HG02840 (cell line): ENCODE measurements around the gene AP3S2.
"Not testable (repeated sequence)": the region's sequence is repeated elsewhere in the genome, so short reads cannot be mapped to it uniquely, and the experiment has no call there.

Source experiments
- ATAC-seq: cut with Tn5 transposase; IDR thresholded peaks from one replicate; pipeline ENCODE4 v1.9.1; 2021; ENCODE audit warnings: mild to moderate bottlenecking, moderate library complexity, moderate number of reproducible peaks; ENCODE audit not compliant: unreplicated experiment, low FRiP score

AP3S2 gene

GRCh38 chr15:89870006-89870405, 23.8 kb downstream of the AP3S2 start:
- ATAC-seq, result no peak

GRCh38 chr15:89869490-89869889, 24.3 kb downstream of the AP3S2 start:
- ATAC-seq, result not testable (repeated sequence)

- no peak for ATAC-seq
Measured at GRCh38 chr15:89864958-89865739, 28.6 kb downstream of the AP3S2 start.

GRCh38 chr15:89863918-89864317, 29.9 kb downstream of the AP3S2 start:
- no peak for ATAC-seq

GRCh38 chr15:89860891-89861290, 32.9 kb downstream of the AP3S2 start:
- ATAC-seq, result no peak

GRCh38 chr15:89860431-89860830, 33.4 kb downstream of the AP3S2 start:
- no peak for ATAC-seq

- ATAC-seq, result no peak
Measured at GRCh38 chr15:89858661-89859458, 34.9 kb downstream of the AP3S2 start.

GRCh38 chr15:89857673-89858072, 36.1 kb downstream of the AP3S2 start:
- no peak for ATAC-seq

- ATAC-seq, result no peak
Measured at GRCh38 chr15:89855948-89856347, 37.8 kb downstream of the AP3S2 start.

- not testable (repeated sequence) for ATAC-seq
Measured at GRCh38 chr15:89854863-89855262, 38.9 kb downstream of the AP3S2 start.

GRCh38 chr15:89852342-89852995, 41.3 kb downstream of the AP3S2 start:
- ATAC-seq, result no peak

GRCh38 chr15:89851673-89852341, 42.0 kb downstream of the AP3S2 start:
- ATAC-seq, result no peak

GRCh38 chr15:89848970-89849292, 44.9 kb downstream of the AP3S2 start:
- ATAC-seq, result no peak

GRCh38 chr15:89847101-89847500, 46.7 kb downstream of the AP3S2 start:
- no peak for ATAC-seq

GRCh38 chr15:89845305-89845893, 48.4 kb downstream of the AP3S2 start:
- no peak for ATAC-seq

- no peak for ATAC-seq
Measured at GRCh38 chr15:89841962-89842361, 51.8 kb downstream of the AP3S2 start.

GRCh38 chr15:89841306-89841705, 52.5 kb downstream of the AP3S2 start:
- no peak for ATAC-seq

- no peak for ATAC-seq
Measured at GRCh38 chr15:89839167-89839810, 54.5 kb downstream of the AP3S2 start.

GRCh38 chr15:89837830-89838178, 56.0 kb downstream of the AP3S2 start:
- ATAC-seq, result no peak
